SHP77 treated with DMSO at 0.1 percent for 48 hours (cell line): ENCODE measurements around the gene TUB.

Experiments
- DNase-seq: peaks from one replicate; lab custom pipeline; 2025; lab: John Stamatoyannopoulos, UW

Gene TUB

DNA sequence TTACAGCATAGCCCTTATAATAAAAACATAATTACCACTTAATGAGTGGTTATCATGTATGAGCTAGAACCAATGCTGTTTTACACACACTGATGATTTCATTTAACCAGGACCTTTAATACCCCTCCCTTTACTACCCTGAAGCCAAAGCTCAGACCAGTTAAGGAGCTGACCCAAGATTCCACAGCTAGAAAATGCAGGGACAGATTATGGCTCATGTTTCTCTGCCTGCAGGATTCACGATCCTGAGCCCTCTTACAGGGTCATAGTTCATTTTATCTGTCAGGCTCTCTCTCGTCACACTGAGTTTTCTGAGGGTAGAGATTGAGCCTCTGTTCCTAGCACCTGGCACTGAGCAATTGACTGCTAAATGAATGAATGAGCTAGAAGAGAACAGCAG, 27.4 kb downstream of the TUB start:
- DNase-seq = no peak

DNA sequence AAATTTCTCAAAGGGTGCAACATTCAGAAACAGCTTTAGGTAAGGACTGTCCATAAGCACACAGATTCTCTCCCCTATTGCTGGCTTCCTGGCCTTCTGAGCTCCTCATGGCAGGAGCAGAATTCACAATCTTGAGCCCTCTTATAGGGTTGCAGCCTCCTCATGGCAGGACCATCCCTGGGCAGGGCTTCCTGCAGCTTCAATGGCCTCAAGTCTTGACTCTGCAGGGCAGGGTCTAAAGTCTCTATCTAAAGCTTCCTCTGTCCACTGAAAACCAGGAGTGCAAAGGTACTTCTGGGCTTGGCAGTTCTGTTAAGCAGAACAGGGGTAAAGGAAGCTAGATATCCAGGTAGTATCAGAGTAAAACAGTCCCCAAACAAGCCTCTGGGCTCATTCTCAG, 28.7 kb downstream of the TUB start:
- DNase-seq = no peak

GRCh38 chr11:8110396-8110795, 29.4 kb downstream of the TUB start:
- DNase-seq = no peak

DNA sequence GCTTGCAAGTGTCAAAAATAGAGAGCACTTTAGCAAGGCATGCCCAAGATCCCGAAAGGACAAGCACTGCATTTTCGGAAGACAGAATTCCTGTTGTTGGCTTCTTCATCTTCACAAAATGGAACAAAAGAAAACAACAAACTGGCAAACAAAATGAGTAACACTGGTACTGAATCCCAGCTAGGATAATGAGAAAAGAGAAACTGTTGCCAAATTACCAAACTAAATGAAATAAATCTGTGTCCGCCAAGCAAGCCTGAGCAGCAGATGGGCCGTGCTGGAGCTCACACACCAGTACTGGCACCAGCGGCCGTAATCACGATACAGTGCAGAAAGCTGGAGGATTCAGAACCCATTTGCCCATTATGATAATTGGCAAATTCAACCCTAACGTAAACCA, 30.6 kb downstream of the TUB start:
- no peak for DNase-seq

- no peak for DNase-seq
Measured at GRCh38 chr11:8122173-8122764, 41.3 kb downstream of the TUB start.

DNA sequence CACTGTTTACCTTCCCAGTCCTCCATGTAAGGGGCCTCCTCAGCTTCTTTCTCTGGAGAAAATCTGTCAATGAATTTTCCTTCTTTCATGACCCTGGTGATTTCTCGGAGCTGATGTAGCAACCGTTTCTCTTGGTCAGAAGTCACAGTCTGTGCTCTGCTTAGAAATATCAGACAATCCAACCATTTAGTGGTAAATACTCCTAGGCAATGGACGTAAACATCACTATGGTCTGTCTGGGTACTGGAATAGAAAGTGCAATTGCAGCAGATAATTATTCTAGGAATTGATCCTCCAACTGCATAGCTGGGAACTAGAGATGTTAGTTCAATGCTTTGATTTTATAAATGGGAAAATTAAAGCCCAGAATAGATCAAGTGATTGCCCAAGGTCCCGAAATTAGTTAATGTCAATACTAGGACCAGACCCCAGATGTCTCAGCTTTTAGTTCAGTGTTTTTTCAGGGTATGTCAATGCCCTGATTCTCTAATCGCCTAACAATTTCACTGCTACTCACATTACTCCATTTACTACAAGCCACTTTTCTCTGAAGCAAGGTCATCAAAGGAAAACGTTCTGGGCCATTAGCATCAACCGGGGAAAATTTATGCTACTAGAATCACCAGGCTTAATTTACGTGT, 45.8 kb downstream of the TUB start:
- no peak for DNase-seq

GRCh38 chr11:8127447-8127846, 46.4 kb downstream of the TUB start:
- no peak for DNase-seq

DNA sequence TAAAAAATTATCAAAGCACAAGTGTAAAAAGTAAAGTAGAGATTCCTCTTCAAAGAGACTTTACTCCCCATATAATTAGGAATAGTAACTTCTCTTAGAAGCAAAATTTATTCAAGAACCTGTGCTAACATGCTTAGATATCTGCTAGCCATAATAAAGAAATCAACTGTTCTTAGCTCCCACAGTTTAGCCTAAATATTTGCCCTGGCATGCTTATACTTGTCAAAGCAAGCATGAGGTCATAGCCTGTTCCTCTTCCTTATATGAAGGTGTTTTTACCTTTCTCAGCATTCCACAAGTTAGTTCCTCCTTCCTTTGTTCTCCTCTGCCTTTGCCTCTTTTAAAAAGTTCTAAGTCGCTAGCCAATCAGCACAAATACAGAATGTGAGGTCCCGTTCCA, 57.5 kb downstream of the TUB start:
- DNase-seq = no peak

- no peak for DNase-seq
Measured at GRCh38 chr11:8149726-8150125, 68.7 kb downstream of the TUB start.
